ENCODE data around the gene GIT1. TPM values are rescaled to one million over a fixed set of nuclear protein-coding genes. Genes with fewer than 3 reads are reported as not detected.

GIT1 gene
- total and polyA plus RNA-seq, 2 donors (not counting 3 experiments of a cell fraction or from before 2014, with no cell fraction given), result 75.5 to 92.5 TPM

DNA sequence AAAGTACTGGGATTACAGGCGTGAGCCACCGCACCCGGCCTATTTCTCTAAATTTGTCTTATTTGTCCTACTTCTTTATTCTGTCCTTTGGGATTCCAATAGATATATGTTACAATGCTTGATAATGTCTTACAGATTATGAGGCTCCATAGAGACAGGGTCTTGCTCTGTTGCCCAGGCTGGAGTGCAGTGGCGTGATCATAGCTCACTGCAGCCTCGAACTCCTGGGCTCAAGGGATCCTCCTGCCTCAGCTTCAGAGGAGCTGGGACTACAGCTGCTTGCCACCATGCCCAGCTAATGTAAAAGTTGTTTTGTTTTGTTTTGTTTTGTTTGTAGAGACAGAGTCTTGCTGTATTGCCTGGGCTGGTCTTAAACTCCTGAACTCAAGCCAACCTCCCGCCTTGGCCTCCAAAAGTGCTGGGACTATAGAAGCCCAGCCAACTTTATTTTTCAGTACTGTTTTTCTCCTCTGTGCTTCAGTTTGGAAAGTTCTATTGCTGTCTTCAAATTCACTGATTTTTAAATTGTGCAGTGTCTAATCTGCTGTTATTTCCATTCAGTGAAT is 13.7 kb upstream of the GIT1 start:
- Histone ChIP-seq H3K4me1 (ENCODE audit: control insufficient read depth, extremely low read depth, insufficient read depth, low read length) (no peaks in the 10 kb centered on the region), H3K79me2 (ENCODE audit: control insufficient read depth, insufficient read depth, low read length) (peaks cover 2% of the 10 kb centered on the region), H3K27ac (ENCODE audit: insufficient read depth, low read depth, low read length) (no peak overlapping the region), H2AFZ (ENCODE audit: low read depth, low read length) (no peak overlapping the region), H3K4me3 (replicated peaks in 1 of 3; ENCODE audit: insufficient read depth in 1 of 3, low read depth in 1 of 3, low read length in 3 of 3) (no peak overlapping the region), H3K9ac (replicated peaks; ENCODE audit: extremely low read depth, insufficient read depth, low read length) (no peak overlapping the region), H3K9me1 (replicated peaks; ENCODE audit: control insufficient read depth, extremely low read depth, insufficient read depth, low read length) (no peaks in the 10 kb centered on the region), H3K4me2 (ENCODE audit: insufficient read depth, low read length) (no peak overlapping the region), H3K36me3 (ENCODE audit: control insufficient read depth in 2 of 2, extremely low read depth in 1 of 2, insufficient read depth in 2 of 2, low read length in 2 of 2) (no peaks in the 10 kb centered on the region), H4K20me1 (replicated peaks; ENCODE audit: control insufficient read depth, extremely low read depth, insufficient read depth, low read length) (no peaks in the 10 kb centered on the region), H3K9me3 (replicated peaks; ENCODE audit: control insufficient read depth, insufficient read depth, low read length) (no peaks in the 10 kb centered on the region), H3K27me3 (ENCODE audit: control insufficient read depth in 2 of 2, insufficient read depth in 2 of 2, low read length in 2 of 2) (no peaks in the 10 kb centered on the region)
- CTCF ChIA-PET, result interaction anchor here (2.4 kb wide), 1 partner anchor 10 kb away, joined by 14 read pairs; no protein-coding TSS in a partner anchor
- POLR2A ChIA-PET, result no interaction called here
- no TSS peak for BruUV-seq (replicated peaks)
- no peak for TF ChIP-seq EZH2 (IDR thresholded peaks at IDR 0.05; ENCODE audit: borderline replicate concordance, low read depth, low read length, severe bottlenecking)
- no peak for TF ChIP-seq MYC (IDR thresholded peaks at IDR 0.05; ENCODE audit: low read depth, low read length)
- TF ChIP-seq, protein P1, sequence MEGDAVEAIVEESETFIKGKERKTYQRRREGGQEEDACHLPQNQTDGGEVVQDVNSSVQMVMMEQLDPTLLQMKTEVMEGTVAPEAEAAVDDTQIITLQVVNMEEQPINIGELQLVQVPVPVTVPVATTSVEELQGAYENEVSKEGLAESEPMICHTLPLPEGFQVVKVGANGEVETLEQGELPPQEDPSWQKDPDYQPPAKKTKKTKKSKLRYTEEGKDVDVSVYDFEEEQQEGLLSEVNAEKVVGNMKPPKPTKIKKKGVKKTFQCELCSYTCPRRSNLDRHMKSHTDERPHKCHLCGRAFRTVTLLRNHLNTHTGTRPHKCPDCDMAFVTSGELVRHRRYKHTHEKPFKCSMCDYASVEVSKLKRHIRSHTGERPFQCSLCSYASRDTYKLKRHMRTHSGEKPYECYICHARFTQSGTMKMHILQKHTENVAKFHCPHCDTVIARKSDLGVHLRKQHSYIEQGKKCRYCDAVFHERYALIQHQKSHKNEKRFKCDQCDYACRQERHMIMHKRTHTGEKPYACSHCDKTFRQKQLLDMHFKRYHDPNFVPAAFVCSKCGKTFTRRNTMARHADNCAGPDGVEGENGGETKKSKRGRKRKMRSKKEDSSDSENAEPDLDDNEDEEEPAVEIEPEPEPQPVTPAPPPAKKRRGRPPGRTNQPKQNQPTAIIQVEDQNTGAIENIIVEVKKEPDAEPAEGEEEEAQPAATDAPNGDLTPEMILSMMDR (IDR thresholded peaks at IDR 0.05; ENCODE audit: extremely low read depth in 1 of 2, insufficient read depth in 1 of 2, low read depth in 1 of 2, low read length in 2 of 2), result no peak
- TF ChIP-seq GATA2 (IDR thresholded peaks at IDR 0.05; ENCODE audit: insufficient read depth, insufficient read length, low read depth, low read length), result no peak
- TF ChIP-seq JUN (IDR thresholded peaks at IDR 0.05; ENCODE audit: borderline replicate concordance, insufficient read depth, insufficient read length, low read depth), result no peak
- TF ChIP-seq, protein P2, sequence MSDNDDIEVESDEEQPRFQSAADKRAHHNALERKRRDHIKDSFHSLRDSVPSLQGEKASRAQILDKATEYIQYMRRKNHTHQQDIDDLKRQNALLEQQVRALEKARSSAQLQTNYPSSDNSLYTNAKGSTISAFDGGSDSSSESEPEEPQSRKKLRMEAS (IDR thresholded peaks at IDR 0.05; ENCODE audit: insufficient read depth, insufficient read length), result no peak
- TF ChIP-seq POLR2A (IDR thresholded peaks at IDR 0.05; ENCODE audit: low read depth, low read length), result no peak
- TF ChIP-seq POLR2AphosphoS5 (IDR thresholded peaks at IDR 0.05; ENCODE audit: insufficient read depth, low read depth, low read length), result no peak
- no peak for TF ChIP-seq FOS (IDR thresholded peaks at IDR 0.05; ENCODE audit: borderline replicate concordance, insufficient read depth, low read length)
- dilution Hi-C loops (cut with MboI; ENCODE audit: extremely low pct_ligation_motif_present, low sequenced_read_pairs) (no loop called here), intact Hi-C loops (cut with micrococcal nuclease) (no loop called here)
- no peak for DNase-seq (ENCODE audit: low read depth, low spot score)
- FAIRE-seq, result no peak
